Astrocyte (in vitro differentiated cells and primary cell): ENCODE results near the gene NEURL3. TPM values are rescaled to one million over a fixed set of nuclear protein-coding genes. Genes with fewer than 3 reads are reported as not detected.

Experiments used
- DNase-seq: peaks from one replicate; pipeline ENCODE4 v3.0.0-alpha.2; 2010; ENCODE audit warnings: low read depth
- FAIRE-seq: peaks from 2 replicates; lab custom pipeline; 2011; peaks lifted over from hg19 to GRCh38; lab: Jason Lieb, UNC
- H2AFZ ChIP-seq: 2 replicates; pipeline ENCODE4 v1.6.0; 2012; ENCODE audit warnings: low read depth, low read length, inconsistent platforms
- H3K27ac ChIP-seq: 2 replicates; pipeline ENCODE4 v1.5.1; 2011; ENCODE audit warnings: low read depth, low read length, inconsistent platforms
- H3K27me3 ChIP-seq: 2 replicates; pipeline ENCODE4 v1.6.0; 2011; ENCODE audit warnings: low read length, inconsistent platforms; ENCODE audit not compliant: insufficient read depth
- H3K36me3 ChIP-seq: 2 replicates; pipeline ENCODE4 v1.5.1; 2011; ENCODE audit warnings: low read length, inconsistent platforms; ENCODE audit not compliant: insufficient read depth
- H3K4me1 ChIP-seq: 2 replicates; pipeline ENCODE4 v1.5.1; 2011; ENCODE audit warnings: low read length, inconsistent platforms; ENCODE audit not compliant: insufficient read depth
- H3K4me2 ChIP-seq: 2 replicates; pipeline ENCODE4 v1.6.0; 2012; ENCODE audit warnings: low read length, inconsistent platforms
- H3K4me3 ChIP-seq: 2 replicates; pipeline ENCODE4 v1.5.1; 2011; ENCODE audit warnings: low read depth, mild to moderate bottlenecking, low read length, inconsistent platforms; ENCODE audit not compliant: insufficient read depth
- H3K79me2 ChIP-seq: 2 replicates; pipeline ENCODE4 v1.6.0; 2012; ENCODE audit warnings: mild to moderate bottlenecking, low read length, inconsistent platforms; ENCODE audit not compliant: insufficient read depth
- H3K9ac ChIP-seq: 2 replicates; pipeline ENCODE4 v1.6.0; 2012; ENCODE audit warnings: mild to moderate bottlenecking, low read length, inconsistent platforms
- H3K9me3 ChIP-seq: 2 replicates; pipeline ENCODE4 v1.5.1; 2012; ENCODE audit warnings: low read depth, mild to moderate bottlenecking, low read length, inconsistent platforms; ENCODE audit not compliant: insufficient read depth
- H4K20me1 ChIP-seq: 2 replicates; pipeline ENCODE4 v1.6.0; 2012; ENCODE audit warnings: low read length, inconsistent platforms; ENCODE audit not compliant: insufficient read depth
- H3K27ac Mint-ChIP-seq: one replicate; pipeline ENCODE4 v1.8.0; 2021; ENCODE audit warnings: mild to moderate bottlenecking, mixed read lengths; ENCODE audit not compliant: unreplicated experiment
- H3K27me3 Mint-ChIP-seq: one replicate; pipeline ENCODE4 v1.8.0; 2021; ENCODE audit warnings: low read depth, mixed read lengths; ENCODE audit not compliant: unreplicated experiment
- H3K36me3 Mint-ChIP-seq: one replicate; pipeline ENCODE4 v1.8.0; 2021; ENCODE audit warnings: low read depth, mixed read lengths; ENCODE audit not compliant: unreplicated experiment
- H3K4me1 Mint-ChIP-seq: one replicate; pipeline ENCODE4 v1.8.0; 2021; ENCODE audit warnings: low read depth, mixed read lengths; ENCODE audit not compliant: unreplicated experiment
- H3K4me3 Mint-ChIP-seq: one replicate; pipeline ENCODE4 v1.8.0; 2021; ENCODE audit warnings: mild to moderate bottlenecking, moderate library complexity, mixed read lengths; ENCODE audit not compliant: unreplicated experiment
- H3K9me3 Mint-ChIP-seq: one replicate; pipeline ENCODE4 v1.8.0; 2021; ENCODE audit warnings: mild to moderate bottlenecking, mixed read lengths; ENCODE audit not compliant: unreplicated experiment
- CTCF ChIP-seq: IDR thresholded peaks from 2 replicates; pipeline ENCODE4 v1.5.1; 2011; ENCODE audit warnings: low read depth, mild to moderate bottlenecking, inconsistent platforms, low read length, moderate library complexity; ENCODE audit not compliant: insufficient read depth
- EZH2 ChIP-seq: IDR thresholded peaks from 2 replicates; pipeline ENCODE4 v1.6.1; 2012; ENCODE audit warnings: mild to moderate bottlenecking, low read length, inconsistent platforms; ENCODE audit not compliant: insufficient read depth
- total RNA-seq: library from RNA; stranded (reverse); gene quantifications from 2 replicates; pipeline ENCODE4 v1.2.1, GENCODE V29; 2021

Gene NEURL3
- total RNA-seq, 1 donor from 2014 or later, result 0.34 TPM

- no peak for FAIRE-seq
Observed at GRCh38 chr2:96470636-96471035, 34.5 kb downstream of the NEURL3 start.

GRCh38 chr2:96470109-96470508 is 35.0 kb downstream of the NEURL3 start:
- no peak overlapping the region for H3K4me3 ChIP-seq
- no peak overlapping the region for H2AFZ ChIP-seq
- FAIRE-seq (no peak), DNase-seq (no peak)
- no peaks in the 10 kb centered on the region for H3K9me3 ChIP-seq
- no peaks in the 10 kb centered on the region for H3K36me3 ChIP-seq
- no peak overlapping the region for H3K27ac ChIP-seq
- no peak overlapping the region for H3K9ac ChIP-seq
- Mint-ChIP-seq H3K27ac (no peak overlapping the region), H3K27me3 (peaks cover 7% of the 10 kb centered on the region), H3K4me3 (no peak overlapping the region), H3K36me3 (no peaks in the 10 kb centered on the region), H3K4me1 (no peaks in the 10 kb centered on the region), H3K9me3 (no peaks in the 10 kb centered on the region)
- H3K27me3 ChIP-seq, result peaks cover 5% of the 10 kb centered on the region
- H3K4me1 ChIP-seq, result no peaks in the 10 kb centered on the region
- no peaks in the 10 kb centered on the region for H3K79me2 ChIP-seq
- peak overlapping the region; percentile 62 for H3K4me2 ChIP-seq
- TF ChIP-seq EZH2 (no peak), CTCF (no peak)
- no peaks in the 10 kb centered on the region for H4K20me1 ChIP-seq

More at GRCh38 chr2:96470636-96471035, 34.5 kb downstream of the NEURL3 start:
- Mint-ChIP-seq H3K4me1 (no peaks in the 10 kb centered on the region), H3K4me3 (no peak overlapping the region), H3K27ac (no peak overlapping the region), H3K27me3 (peaks cover 5% of the 10 kb centered on the region), H3K9me3 (no peaks in the 10 kb centered on the region), H3K36me3 (no peaks in the 10 kb centered on the region)
- TF ChIP-seq CTCF (peak; percentile 20), EZH2 (no peak)
- no peaks in the 10 kb centered on the region for H3K79me2 ChIP-seq
- DNase-seq, result no peak
- no peak overlapping the region for H3K27ac ChIP-seq
- H3K27me3 ChIP-seq, result peaks cover 5% of the 10 kb centered on the region
- no peak overlapping the region for H3K9ac ChIP-seq
- H2AFZ ChIP-seq, result no peak overlapping the region
- H3K9me3 ChIP-seq, result no peaks in the 10 kb centered on the region
- peak overlapping the region; percentile 62 for H3K4me2 ChIP-seq
- no peaks in the 10 kb centered on the region for H4K20me1 ChIP-seq
- H3K4me3 ChIP-seq, result no peak overlapping the region
- H3K36me3 ChIP-seq, result no peaks in the 10 kb centered on the region
- no peaks in the 10 kb centered on the region for H3K4me1 ChIP-seq

GRCh38 chr2:96468904-96469303 is 36.3 kb downstream of the NEURL3 start:
- Histone ChIP-seq H3K27ac (no peak overlapping the region), H3K9me3 (no peaks in the 10 kb centered on the region), H3K4me3 (no peak overlapping the region), H4K20me1 (no peaks in the 10 kb centered on the region), H3K4me1 (no peaks in the 10 kb centered on the region), H3K36me3 (no peaks in the 10 kb centered on the region), H3K79me2 (no peaks in the 10 kb centered on the region), H3K9ac (no peak overlapping the region), H3K4me2 (no peak overlapping the region), H2AFZ (no peak overlapping the region), H3K27me3 (peaks cover 5% of the 10 kb centered on the region)
- Mint-ChIP-seq H3K9me3 (peaks cover 4% of the 10 kb centered on the region), H3K4me3 (no peak overlapping the region), H3K36me3 (no peaks in the 10 kb centered on the region), H3K27ac (no peak overlapping the region), H3K4me1 (no peaks in the 10 kb centered on the region), H3K27me3 (peaks cover 7% of the 10 kb centered on the region)
- FAIRE-seq (no peak), DNase-seq (no peak)
- TF ChIP-seq CTCF (no peak), EZH2 (no peak)
